ENCODE results near the gene INTS6. TPM values are rescaled to one million over a fixed set of nuclear protein-coding genes. Genes with fewer than 3 reads are reported as not detected.
"Not testable (repeated sequence)": the region's sequence is repeated elsewhere in the genome, so short reads cannot be mapped to it uniquely, and the experiment has no call there.

Gene INTS6
- polyA plus RNA-seq, 1 experiment, result 53.7 TPM

- POLR2A ChIA-PET, result no interaction called here
- H3K9me3 ChIP-seq (ENCODE audit: control insufficient read depth, insufficient read depth, low read length), result no peaks in the 10 kb centered on the region
- CTCF ChIA-PET, result no interaction called here
- TF ChIP-seq CTCF (IDR thresholded peaks at IDR 0.05; ENCODE audit: low read depth, low read length), result no peak
- no peak overlapping the region for H3K4me3 ChIP-seq (ENCODE audit: low read depth, low read length)
- DNase-seq (ENCODE audit: low read depth, low spot score), result no peak
- no peak overlapping the region for H3K27ac ChIP-seq (ENCODE audit: low read depth, low read length)
- no peaks in the 10 kb centered on the region for H3K27me3 ChIP-seq (ENCODE audit: control insufficient read depth, insufficient read depth, low read length)
Measured at GRCh38 chr13:51419001-51419636, 33.7 kb downstream of the INTS6 start.

GRCh38 chr13:51417716-51418115 is 35.1 kb downstream of the INTS6 start:
- ChIA-PET CTCF (interaction anchor here (0.6 to 1.0 kb wide), 2 partner anchors 16 to 380 kb away, joined by 3 to 5 read pairs; no protein-coding TSS in a partner anchor), POLR2A (no interaction called here)
- H3K27ac ChIP-seq (ENCODE audit: low read depth, low read length), result no peak overlapping the region
- no peak for DNase-seq (ENCODE audit: low read depth, low spot score)
- H3K27me3 ChIP-seq (ENCODE audit: control insufficient read depth, insufficient read depth, low read length), result no peaks in the 10 kb centered on the region
- H3K9me3 ChIP-seq (ENCODE audit: control insufficient read depth, insufficient read depth, low read length), result no peaks in the 10 kb centered on the region
- no peak overlapping the region for H3K4me3 ChIP-seq (ENCODE audit: low read depth, low read length)
- no peak for TF ChIP-seq CTCF (IDR thresholded peaks at IDR 0.05; ENCODE audit: low read depth, low read length)

GRCh38 chr13:51416107-51416506 is 36.7 kb downstream of the INTS6 start:
- H3K27me3 ChIP-seq (ENCODE audit: control insufficient read depth, insufficient read depth, low read length), result no peaks in the 10 kb centered on the region
- no peak overlapping the region for H3K4me3 ChIP-seq (ENCODE audit: low read depth, low read length)
- ChIA-PET POLR2A (no interaction called here), CTCF (no interaction called here)
- TF ChIP-seq CTCF (IDR thresholded peaks at IDR 0.05; ENCODE audit: low read depth, low read length), result no peak
- H3K9me3 ChIP-seq (ENCODE audit: control insufficient read depth, insufficient read depth, low read length), result no peaks in the 10 kb centered on the region
- no peak overlapping the region for H3K27ac ChIP-seq (ENCODE audit: low read depth, low read length)
- DNase-seq (ENCODE audit: low read depth, low spot score), result no peak

- H3K9me3 ChIP-seq (ENCODE audit: control insufficient read depth, insufficient read depth, low read length); H3K27ac ChIP-seq (ENCODE audit: low read depth, low read length); DNase-seq (ENCODE audit: low read depth, low spot score); H3K4me3 ChIP-seq (ENCODE audit: low read depth, low read length); H3K27me3 ChIP-seq (ENCODE audit: control insufficient read depth, insufficient read depth, low read length); POLR2A ChIA-PET; CTCF ChIA-PET: not testable (repeated sequence)
Measured at GRCh38 chr13:51415339-51415738, 37.5 kb downstream of the INTS6 start.

GRCh38 chr13:51412431-51412830 is 40.4 kb downstream of the INTS6 start:
- Histone ChIP-seq H3K4me3 (ENCODE audit: low read depth, low read length) (no peak overlapping the region), H3K27ac (ENCODE audit: low read depth, low read length) (no peak overlapping the region), H3K9me3 (ENCODE audit: control insufficient read depth, insufficient read depth, low read length) (no peaks in the 10 kb centered on the region), H3K27me3 (ENCODE audit: control insufficient read depth, insufficient read depth, low read length) (no peaks in the 10 kb centered on the region)
- no peak for DNase-seq (ENCODE audit: low read depth, low spot score)
- ChIA-PET POLR2A (no interaction called here), CTCF (no interaction called here)
- no peak for TF ChIP-seq CTCF (IDR thresholded peaks at IDR 0.05; ENCODE audit: low read depth, low read length)
